Measurements from ENCODE around the gene CLEC20A.
"Not testable (repeated sequence)": the region's sequence is repeated elsewhere in the genome, so short reads cannot be mapped to it uniquely, and the experiment has no call there.

The CLEC20A gene

DNA sequence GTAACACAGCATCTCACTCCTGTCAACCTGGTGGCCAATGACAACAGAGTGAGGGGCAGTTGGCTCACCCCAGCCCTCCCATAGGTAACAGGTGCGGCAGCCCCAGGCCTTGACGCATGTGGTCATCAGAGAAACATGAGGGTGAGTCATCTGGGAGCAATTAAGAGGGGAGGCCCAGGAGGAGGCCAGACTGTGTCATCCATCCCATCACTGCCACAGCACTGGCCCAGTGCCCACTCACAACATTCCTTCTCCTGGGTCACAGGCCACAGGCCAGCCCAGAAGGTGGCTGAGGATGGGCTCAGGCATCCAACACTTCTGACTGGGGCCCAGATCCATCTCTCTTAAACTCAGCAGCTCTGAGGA lies 33.3 kb upstream of the CLEC20A start:
- FAIRE-seq (peak; percentile 89), DNase-seq (ENCODE audit: insufficient read length, low spot score) (peak; percentile 95)

DNA sequence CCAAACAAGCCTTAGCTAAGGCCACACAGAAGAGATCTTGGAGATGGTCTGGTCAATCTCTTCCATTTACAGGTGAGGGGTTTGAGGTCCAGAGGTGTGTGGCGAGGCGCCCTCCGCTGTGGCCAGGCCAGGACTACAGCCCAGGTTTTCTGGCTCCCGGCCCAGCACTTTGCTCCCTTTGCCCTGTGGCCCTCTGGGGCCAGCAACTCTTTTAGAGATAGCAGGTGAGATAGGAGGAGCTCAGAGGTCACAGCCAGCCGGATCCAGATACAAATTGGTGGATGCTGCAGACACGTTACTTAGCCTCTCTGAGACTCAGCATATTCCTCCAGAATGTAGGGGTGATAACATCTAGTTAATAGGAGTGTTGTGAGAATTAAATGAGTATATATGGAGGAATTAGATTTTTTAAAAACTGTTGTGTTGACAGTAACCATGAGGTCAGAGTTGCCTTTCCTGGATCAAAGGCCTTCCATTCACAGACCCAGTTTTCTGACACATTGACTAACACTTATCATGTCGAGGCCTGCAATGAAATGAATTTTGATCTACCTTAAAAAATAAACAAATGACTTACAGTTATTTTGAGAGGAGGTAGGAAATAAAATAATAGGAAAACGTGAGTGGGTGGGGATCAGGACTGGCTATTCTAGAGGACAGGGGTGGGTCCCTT lies 32.7 kb upstream of the CLEC20A start:
- DNase-seq (ENCODE audit: insufficient read length, low spot score), result no peak
- no peak for FAIRE-seq

DNA sequence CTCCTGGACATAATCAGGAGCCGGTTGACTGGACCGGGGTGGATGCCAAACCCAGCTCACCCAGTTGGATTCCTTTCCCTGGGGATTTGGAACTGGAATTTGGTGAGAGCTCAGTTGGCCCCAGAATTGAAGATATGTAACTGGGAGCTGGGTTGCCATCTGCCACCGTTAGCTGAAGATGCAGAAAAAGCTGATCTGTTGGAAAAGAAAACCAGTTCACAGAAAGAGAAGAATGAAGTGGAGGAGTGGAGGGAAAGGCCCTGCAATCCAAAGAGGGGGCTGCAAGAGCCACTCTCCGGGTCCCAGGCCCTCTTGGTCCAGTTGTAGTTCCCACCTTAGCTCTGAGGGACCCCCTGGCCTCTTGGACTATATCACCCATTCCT lies 32.2 kb upstream of the CLEC20A start:
- no peak for FAIRE-seq

DNA sequence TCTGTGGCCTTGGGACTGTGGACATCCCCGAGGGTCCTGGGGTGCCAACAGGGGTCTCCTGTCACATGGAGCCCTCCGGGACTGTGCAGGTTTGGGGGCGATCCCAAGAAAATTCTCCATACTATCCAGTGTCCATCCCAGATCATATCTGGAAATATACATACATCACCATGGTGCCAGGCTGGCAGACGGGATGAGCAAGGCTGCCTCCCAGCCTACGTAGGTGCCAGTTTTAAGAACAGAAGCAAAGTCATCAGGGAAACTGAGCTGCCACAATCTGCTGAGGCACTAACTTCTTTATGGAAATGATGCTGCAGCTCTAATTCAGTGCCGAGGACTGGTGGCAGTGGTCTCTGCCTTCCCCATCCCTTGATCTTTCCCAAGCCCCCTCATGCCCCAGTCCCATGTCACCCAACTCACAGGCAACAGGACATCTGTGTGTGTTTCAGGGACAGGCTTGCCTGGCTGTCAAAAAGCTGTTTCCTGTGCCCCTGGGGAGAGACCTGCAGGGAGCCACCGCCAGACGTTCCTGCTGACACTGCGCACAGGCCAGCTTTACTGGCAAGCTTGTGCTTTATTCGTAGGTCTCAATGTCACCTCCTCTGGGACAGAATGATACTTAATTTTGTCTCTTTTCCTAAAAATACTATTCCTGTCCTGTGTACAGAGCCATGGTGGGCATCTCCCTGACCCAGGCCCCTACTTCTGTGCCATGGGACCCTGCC lies 31.6 kb upstream of the CLEC20A start:
- DNase-seq (ENCODE audit: insufficient read length, low spot score) (no peak), FAIRE-seq (peak; percentile 9)

More for the DNA sequence above, 32.2 kb upstream of the CLEC20A start:
- no peak for DNase-seq (ENCODE audit: insufficient read length, low spot score)

DNA sequence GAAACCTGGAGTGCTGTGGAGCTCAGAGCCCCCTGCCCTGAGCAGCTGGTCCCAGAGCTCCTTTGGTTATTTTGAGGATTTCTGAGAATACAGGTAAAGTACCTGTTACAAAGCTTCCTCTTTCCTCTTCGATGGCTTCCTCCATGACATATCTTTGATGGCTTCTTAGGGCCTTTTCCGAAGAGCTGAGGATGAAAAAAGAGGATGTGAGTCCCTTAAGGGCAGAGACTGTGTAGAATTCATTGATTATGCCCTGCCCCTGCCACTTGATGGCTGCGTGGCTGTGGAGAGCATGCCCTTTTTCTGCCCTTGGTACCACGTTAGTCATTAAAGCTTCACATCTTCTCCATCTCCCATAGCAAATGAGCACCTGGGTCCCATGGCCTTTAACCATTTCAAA lies 30.4 kb upstream of the CLEC20A start:
- FAIRE-seq, result no peak

DNA sequence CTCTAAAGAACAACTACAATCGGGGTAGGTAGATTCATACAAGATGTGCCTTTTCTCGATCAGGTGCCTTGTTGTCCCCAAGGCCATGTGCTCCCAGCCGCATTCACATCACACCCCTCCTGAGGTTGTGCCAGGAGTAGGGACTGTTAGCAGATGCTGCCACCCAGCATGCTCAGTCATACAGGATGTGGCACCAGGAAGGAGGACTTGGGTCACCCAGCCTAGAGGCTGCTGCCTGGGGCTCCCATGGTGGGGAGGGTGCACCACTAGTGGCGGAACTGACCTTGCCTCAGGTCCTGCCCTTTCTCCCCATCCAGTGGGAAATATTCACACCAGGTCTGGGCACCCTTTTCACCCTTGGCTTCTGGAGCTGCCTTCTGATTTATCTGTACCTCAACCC lies 24.5 kb upstream of the CLEC20A start:
- FAIRE-seq, result peak; percentile 9
- DNase-seq (ENCODE audit: insufficient read length, low spot score), result no peak

More for the DNA sequence above, 30.4 kb upstream of the CLEC20A start:
- DNase-seq (ENCODE audit: insufficient read length, low spot score), result no peak

DNA sequence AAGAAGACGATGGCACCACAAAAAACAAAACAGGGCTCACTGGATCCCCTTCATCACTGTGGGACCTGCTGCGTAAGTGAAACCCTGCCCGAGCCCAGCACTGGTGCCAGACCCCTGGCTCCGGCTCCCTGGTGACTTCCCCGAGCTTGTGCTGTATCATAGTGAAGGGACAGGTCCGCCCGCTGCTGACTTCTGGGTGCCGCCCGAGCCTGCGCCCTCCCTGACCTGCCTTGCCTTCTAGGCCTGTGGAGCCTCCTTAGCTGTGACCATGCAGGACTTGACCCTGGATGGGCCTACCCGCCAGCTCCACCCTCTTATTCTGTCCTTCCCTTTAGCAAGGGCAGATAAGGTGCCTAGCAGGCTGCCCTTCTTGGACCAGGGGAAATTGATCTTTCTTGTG lies 24.0 kb upstream of the CLEC20A start:
- FAIRE-seq (no peak), DNase-seq (ENCODE audit: insufficient read length, low spot score) (no peak)

DNA sequence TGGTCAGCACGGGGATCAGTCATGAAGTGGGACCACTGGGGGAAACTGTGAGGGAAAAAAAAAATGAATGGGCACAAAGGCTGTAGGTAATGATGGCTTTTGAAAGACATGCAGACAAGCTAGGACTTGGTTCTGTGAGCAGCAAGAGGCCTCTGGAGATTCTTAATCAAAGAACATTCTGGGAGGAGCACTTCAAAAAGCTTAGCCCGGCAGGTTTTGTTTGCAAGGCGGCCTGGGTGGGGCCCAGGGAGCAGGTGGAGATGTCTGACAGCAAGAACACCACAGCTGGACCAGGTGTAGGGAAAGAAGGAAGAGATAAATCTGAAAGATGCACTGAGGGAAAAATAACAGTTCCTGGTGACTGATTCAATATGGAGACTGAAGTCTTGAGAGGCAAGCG lies 22.1 kb upstream of the CLEC20A start:
- FAIRE-seq, result no peak
- no peak for DNase-seq (ENCODE audit: insufficient read length, low spot score)

DNA sequence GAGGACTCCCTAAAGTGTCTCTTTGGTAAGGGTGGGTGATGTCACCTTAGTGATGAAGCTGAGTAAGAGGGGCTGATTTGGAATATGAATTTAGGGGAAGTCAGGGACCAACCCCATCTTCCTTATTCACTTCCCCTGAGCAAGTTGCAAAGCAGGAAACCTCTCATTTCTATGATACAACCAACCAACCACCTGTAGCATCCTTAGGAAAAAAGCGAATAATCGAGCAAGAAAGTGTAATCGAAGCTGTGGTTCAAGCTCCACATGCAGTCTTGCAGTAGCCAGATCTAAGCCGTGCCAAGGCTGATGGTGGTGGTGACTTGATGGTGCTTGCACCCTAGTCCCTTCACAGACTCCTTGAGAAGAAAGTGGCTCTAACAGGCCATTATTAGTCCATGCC lies 19.3 kb upstream of the CLEC20A start:
- FAIRE-seq, result no peak
- no peak for DNase-seq (ENCODE audit: insufficient read length, low spot score)

DNA sequence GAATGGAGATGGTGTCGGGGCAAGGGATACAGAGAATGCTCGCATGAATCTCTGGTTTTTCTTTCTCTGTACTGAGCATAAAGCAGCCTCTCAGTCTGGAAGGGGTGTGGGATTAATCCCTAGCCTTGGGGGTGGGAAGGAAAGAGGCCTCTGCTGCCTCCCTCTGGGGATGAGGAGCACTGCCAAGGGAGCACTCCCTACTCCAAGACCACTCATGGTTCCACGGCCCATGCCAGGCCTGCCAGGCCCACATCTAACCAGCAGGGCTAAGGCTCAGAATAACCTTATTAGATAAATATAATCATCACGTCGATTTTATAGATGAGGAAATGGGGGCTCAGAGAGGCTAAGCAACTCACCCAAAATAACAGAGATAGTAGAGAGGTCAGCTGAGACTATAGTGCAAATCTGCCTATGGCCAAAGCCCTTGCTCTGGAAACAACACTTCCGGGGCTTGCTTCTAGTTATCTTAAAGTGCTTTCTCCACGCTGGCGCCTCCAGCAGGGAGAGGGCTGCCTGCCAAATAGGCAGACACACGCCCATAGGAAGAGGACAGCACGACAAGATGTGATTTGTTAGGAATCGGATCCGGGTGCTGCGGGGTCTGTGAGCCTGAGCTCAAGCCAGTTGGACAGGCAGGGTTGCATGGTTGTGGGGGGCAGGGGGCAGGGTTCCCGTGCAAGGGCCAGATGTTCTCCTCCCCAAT lies 16.7 kb upstream of the CLEC20A start:
- DNase-seq (ENCODE audit: insufficient read length, low spot score) (no peak), FAIRE-seq (no peak)

DNA sequence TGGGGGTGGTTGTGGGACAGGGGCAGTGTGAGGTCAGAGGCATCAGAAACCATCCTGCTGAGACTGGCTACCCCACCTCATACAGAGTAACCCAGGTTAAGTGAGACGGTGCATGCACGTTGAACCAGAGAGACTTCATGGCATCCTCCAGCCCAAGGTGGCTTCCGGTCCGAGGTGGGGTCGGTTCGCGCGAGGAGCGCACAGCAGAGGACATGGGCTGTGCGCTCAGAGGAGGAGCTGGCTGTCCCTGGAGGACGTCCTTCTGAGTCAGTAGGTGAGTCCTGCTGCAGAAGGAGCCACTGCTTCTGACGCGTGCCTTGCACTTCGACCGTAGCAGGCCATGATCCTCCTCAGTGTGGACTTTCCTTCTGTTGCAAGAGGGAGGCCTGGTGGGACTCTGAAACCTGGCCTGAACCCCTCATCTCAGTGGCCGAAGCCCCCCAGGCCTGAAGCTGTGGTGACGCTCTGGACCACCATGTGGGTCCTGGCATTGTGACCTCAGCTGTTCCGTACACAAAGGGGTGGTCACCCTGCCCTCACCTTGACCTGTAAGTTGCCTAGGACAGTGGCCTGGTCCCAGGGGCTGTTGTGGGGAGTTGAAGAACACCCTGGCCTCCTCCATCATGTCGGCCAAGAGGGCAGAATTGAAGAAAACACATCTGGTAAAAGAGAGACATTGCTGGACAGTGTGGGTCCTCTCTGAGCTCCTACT lies 16.0 kb upstream of the CLEC20A start, which contains the start of gene TEX35:
TEX35 (plus strand) TSS at position 544 of the 712 bp plus-strand sequence; CDS start at position 624, 80 bp downstream.
- FAIRE-seq (no peak), DNase-seq (ENCODE audit: insufficient read length, low spot score) (no peak)

DNA sequence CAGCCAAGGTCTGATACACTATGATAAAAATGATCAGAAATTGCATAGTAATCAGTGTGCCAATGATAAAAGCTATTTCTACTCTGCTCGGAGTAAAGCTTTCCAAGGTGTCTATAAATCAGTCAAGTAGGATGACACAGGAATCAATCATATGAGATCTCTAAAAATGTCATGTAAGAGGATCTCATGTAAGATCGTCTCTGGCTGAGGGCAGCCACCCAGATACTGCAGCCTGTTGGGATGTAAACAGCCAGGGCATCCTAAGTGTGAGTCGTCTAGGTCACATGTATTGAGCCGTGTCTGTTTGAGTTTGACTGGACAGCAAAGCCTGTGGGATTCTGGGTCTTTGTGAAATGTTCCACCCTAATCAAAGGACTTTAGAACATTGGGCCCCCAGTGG lies 13.4 kb upstream of the CLEC20A start:
- FAIRE-seq, result no peak
- no peak for DNase-seq (ENCODE audit: insufficient read length, low spot score)

DNA sequence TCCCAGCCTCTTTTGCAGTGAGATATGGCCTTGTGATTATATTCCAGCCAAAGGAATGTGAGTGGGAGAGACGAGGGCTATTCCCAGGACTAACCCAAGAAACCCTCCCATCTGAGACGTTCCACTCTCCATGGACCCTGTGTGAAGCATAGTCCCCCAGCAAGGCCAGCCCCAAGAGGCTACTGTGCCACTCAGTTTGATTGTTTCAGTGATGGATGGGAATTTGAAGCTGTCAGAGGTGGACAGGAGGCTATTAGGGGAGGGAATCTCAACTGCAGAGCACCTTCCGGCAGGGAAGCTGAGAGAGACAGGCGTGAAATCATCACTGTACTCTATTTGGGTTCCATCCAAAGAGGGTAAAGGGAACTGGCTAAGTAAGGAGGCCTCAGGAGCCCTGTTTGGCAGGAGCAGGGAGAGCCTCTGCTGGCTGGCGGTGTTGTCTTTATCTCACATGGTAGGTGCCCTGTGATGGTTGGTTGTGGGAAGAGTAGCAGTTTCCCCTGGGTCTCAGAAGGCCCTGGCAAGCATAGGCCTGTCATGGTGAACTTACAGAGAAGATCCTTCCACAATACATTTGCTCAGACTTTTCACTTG lies 12.7 kb upstream of the CLEC20A start:
- DNase-seq (ENCODE audit: insufficient read length, low spot score), result no peak
- no peak for FAIRE-seq

DNA sequence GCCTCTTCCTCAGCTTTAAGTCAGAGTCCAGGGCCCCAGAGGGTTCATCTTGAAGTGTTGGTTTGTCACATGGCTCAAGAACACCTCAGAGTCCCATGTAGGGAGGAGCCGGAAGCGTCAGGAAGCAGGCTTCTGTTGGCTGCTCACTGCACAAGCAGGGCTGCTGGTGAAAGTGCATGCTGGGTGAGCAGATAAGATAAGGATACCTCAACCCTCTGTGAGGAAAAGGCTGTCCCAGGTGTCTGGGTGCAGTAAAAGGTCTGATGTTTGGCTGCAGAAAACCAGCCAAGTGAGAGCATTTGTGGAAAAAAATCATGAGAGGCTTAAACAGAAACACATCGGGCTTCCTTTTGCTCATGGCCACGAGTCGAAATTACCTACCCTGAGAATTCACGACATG lies 9.9 kb upstream of the CLEC20A start:
- no peak for FAIRE-seq
- no peak for DNase-seq (ENCODE audit: insufficient read length, low spot score)

DNA sequence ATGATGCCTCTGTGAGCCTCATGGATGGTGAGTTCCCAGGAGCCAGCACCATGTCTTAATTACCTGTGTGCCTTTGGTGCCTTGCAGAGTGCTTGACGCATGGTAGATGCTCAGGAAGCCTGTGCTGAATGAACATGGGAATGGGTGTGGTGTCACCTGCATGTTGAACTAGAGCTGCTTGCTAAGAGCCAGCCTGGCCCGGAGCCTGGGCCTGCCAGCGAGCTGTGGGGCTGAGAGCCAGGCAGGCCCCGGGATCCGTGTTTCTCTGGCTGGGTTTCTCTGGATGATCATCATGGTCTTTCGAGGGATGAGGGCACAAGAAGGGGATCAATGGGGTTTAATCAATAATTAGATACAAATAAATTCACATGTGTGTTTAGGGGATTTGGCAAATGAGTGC lies 9.4 kb upstream of the CLEC20A start:
- no peak for FAIRE-seq

DNA sequence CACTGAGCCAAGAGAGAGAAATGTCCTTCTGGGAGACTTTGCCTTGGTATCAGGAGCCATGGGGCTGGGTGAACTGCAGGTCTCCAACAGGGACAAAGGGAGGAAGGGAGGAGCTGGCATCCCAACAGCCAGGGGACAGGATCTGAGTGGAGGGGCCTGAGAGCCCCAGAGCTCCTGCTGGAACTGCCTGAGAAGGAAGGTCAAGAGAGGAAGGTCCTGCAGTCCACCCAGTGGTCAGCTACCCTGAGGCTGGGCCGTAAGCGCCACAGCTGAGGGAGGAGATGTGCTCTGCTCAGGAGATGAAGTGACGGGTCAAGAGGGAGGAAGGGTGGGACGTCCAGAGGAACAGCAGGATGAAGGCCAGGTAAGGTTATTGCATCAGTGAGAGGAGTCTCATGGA lies 7.5 kb upstream of the CLEC20A start:
- FAIRE-seq, result no peak
- no peak for DNase-seq (ENCODE audit: insufficient read length, low spot score)

More for the DNA sequence above, 9.4 kb upstream of the CLEC20A start:
- DNase-seq (ENCODE audit: insufficient read length, low spot score), result no peak

DNA sequence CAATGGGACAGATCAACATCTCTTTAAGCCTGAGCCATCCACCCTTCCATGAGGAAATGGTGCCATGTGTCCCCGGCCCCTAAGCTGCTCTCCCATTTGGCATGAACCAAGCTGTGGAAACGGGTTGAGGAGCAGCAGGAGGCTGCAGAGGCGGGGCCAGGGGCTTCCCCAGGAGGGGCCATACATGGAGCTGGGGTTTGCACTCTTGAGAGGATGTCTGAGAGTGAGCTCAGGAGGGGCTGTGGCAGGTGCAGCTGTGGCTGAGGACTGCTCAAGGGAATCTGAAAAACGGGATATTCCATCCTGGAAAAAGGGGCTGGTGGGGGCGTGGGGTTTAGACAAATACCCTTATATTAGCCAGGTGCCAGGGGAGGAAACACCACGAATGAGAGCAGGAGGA lies 7.1 kb upstream of the CLEC20A start:
- no peak for FAIRE-seq

DNA sequence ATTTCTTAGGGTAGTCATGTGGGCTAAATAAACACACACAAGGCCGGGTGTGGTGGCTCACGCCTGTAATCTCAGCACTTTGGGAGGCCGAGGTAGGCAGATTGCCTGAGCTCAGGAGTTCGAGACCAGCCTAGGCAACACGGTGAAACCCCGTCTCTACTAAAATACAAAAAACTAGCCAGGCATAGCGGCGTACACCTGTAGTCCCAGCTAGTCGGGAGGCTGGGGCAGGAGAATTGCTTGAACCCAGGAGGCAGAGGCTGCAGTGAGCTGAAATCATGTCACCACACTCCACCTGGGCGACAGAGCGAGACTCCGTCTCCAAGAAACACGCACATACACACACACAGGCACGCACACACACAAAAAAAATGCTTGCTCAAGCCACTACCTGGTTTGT lies 6.6 kb upstream of the CLEC20A start:
- DNase-seq (ENCODE audit: insufficient read length, low spot score); FAIRE-seq: not testable (repeated sequence)

More for the DNA sequence above, 7.1 kb upstream of the CLEC20A start:
- DNase-seq (ENCODE audit: insufficient read length, low spot score), result no peak

DNA sequence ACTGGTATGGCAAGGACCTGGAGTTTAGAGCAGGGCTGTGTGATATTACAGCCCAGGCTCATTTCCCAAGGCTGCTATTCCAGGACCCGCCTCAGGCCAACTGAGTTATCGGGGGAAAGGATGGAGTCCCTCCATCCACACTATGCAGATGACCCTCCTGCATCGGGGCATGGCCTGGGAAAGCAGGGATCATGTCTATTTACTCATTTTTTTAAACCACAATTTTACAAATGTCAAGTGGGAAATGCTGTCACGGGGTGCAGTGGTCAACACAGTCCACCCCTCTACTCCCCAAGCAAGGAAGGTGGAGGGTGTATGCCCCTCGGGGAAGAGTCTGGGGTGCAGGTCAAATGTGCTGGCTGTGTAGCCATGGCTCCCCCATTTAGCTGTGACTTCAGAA lies 6.1 kb upstream of the CLEC20A start:
- FAIRE-seq, result no peak
- no peak for DNase-seq (ENCODE audit: insufficient read length, low spot score)

DNA sequence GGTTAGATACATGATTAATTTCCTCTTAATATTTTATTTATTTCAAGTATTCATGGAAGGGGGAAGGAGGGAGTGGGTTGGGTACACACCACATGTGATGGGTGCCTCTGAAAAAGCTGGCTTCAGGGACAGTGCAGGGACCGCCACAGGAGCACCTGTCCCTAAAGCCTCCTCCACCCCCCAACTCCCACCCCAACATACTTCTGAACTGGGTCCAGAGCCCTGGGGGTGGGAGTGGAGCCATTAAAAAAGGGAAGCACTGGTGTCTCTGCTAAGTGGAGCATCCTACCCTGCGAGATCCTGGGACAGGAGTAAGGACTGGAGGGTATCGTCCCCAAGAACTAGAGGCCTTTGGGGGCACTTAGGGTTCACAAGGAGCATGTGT lies 5.6 kb upstream of the CLEC20A start:
- DNase-seq (ENCODE audit: insufficient read length, low spot score) (no peak), FAIRE-seq (no peak)
